Right ventricle myocardium inferior (tissue), 1 donor: Measurements from ENCODE around the gene CSRP1. TPM values are rescaled to one million over a fixed set of nuclear protein-coding genes. Genes with fewer than 3 reads are reported as not detected.

ENCODE experiments used
- ATAC-seq: fragments of 200-7000 bp; cut with Tn5 transposase; one replicate; pipeline ENCODE4 v1.9.1; 2020; ENCODE audit warnings: mild to moderate bottlenecking, moderate library complexity
- DNase-seq: peaks from one replicate; pipeline ENCODE4 v3.0.0; 2021; ENCODE audit errors: missing footprints
- intact Hi-C: fragments of 100-400 bp; cut with DNase I; formaldehyde crosslinking; loops from one replicate; pipeline ENCODE4 v1.11.0; 2022
- total RNA-seq: library from RNA; stranded (reverse); fragmentation: NEBNext Ultra II Directional; extraction: Animal tissue kit (Norgen Biotek cat#: 25700); gene quantifications from one replicate; pipeline ENCODE4 v1.2.1, GENCODE V29; 2021
- donor health status: DM: no; HTN: yes; CAD: no; lungs with severe emphysema.

Gene CSRP1
- total RNA-seq, 1 donor from 2014 or later = 64.6 TPM

DNA sequence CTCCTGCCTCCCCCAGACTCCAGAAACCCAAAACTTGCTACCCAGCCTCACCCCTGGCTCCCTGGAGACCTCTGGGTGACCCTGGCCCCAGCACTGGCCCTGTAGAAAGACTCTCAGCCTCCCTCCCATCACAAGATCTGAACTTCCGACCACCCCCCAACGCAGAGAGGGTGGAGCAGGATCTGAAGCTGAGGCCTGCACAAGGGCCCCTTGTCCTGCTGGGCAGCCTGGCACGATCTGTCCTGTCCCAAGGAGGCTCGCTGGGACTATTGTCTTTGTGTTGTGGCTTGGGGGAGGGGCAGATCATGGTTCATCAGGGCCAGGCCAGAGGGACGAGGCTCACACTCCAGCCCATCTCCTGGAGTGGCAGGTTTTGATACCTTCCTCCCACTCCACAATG lies 57.9 kb downstream of the CSRP1 start:
- ATAC-seq (no peak), DNase-seq (no peak)
- intact Hi-C loops = loop anchor here (1.0 to 2.0 kb wide), 3 partner anchors 20 to 64 kb away; partner anchors contain the start of gene PHLDA3

GRCh38 chr1:201447903-201448871 lies 58.7 kb downstream of the CSRP1 start:
- ATAC-seq = peak; percentile 91
- intact Hi-C loops = loop anchor here (1.0 to 2.0 kb wide), 3 partner anchors 21 to 65 kb away; partner anchors contain the start of gene PHLDA3

GRCh38 chr1:201445310-201445709 lies 61.6 kb downstream of the CSRP1 start:
- DNase-seq (no peak), ATAC-seq (no peak)
- intact Hi-C loops = no loop called here

More at GRCh38 chr1:201447903-201448871, 58.7 kb downstream of the CSRP1 start:
- DNase-seq = peak; percentile 86

DNA sequence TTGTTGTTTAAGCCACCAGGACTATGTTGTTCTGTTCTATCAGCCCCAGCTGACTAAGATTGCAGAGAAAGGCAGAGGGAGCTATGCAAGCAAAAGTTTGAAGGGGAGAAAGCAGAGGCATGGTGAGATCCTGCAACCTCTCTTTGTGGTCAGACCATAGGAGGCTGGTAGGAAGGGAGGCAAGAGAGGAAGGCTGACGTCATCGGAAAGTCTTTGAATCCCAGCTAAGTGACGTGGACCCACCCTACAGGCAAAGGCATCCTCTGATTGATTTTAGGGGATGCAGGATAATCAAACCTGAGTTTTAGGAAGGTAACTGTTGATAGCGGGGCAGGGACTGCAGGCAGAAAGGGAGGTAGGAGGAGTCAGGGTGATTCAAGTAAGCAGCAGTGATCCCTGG lies 62.1 kb downstream of the CSRP1 start:
- intact Hi-C loops = no loop called here

GRCh38 chr1:201443747-201444146 lies 63.2 kb downstream of the CSRP1 start:
- no peak for DNase-seq
- no peak for ATAC-seq
- intact Hi-C loops = no loop called here

More for the DNA sequence above, 62.1 kb downstream of the CSRP1 start:
- DNase-seq (no peak), ATAC-seq (no peak)

GRCh38 chr1:201436969-201437368 lies 70.0 kb downstream of the CSRP1 start:
- DNase-seq (no peak), ATAC-seq (no peak)
- intact Hi-C loops = no loop called here

DNA sequence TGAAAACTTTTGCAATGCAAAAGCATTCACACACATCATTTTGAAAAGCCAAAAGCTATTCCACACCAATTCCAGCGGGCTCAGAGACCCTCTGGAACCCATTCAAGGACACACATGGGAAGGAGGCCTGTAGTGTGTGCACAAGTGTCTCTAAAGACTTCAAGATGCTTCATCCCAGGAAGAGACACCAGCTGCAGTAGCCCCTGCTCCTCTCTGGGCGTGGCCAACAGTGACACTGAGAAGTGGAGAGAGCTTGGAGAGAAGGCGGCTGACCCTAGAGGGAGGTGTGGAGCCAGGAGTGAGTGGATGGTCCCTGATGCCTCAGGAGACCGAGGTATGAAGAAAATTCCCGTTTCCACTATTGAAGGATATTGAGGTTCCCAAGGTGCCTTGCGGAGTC lies 70.5 kb downstream of the CSRP1 start:
- DNase-seq (no peak), ATAC-seq (no peak)
- intact Hi-C loops = no loop called here

- ATAC-seq = no peak
- intact Hi-C loops = loop anchor here (2.0 kb wide), 1 partner anchor 49 kb away; no protein-coding TSS in a partner anchor
- no peak for DNase-seq
Measured at GRCh38 chr1:201434266-201434665, 72.7 kb downstream of the CSRP1 start.

DNA sequence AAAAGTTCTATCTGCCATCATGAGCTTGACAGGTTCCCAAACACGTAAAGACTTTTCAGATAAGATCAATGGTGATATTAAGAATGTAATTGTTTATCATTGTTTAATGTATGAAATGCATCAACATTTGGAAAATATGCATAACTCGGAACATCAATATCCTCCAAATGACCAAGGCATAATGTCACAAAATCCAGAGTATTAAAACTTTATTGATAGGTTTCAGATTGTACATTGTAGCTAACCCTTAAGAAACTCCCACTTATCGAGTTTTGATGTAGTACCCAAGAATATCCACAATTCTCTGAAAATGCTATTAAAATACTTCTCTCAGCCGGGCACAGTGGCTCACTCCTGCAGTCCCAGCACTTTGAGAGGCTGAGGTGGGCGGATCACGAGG lies 73.3 kb downstream of the CSRP1 start:
- DNase-seq (no peak), ATAC-seq (no peak)
- intact Hi-C loops = loop anchor here (2.0 kb wide), 1 partner anchor 49 kb away; no protein-coding TSS in a partner anchor

Other genes starting within 250 kb of the CSRP1 start
- 0.16 TPM for gene PKP1, start 223.6 kb downstream of the CSRP1 start, total RNA-seq
- 9,445 TPM for gene TNNT2, start 129.4 kb downstream of the CSRP1 start, total RNA-seq
- 2.4 TPM for gene LAD1, start 107.8 kb downstream of the CSRP1 start, total RNA-seq
- gene TNNI1, start 85.4 kb downstream of the CSRP1 start, total RNA-seq = 1.4 TPM
- 24.3 TPM for gene PHLDA3, start 37.9 kb downstream of the CSRP1 start, total RNA-seq
- 69.0 TPM for gene NAV1, start 32.0 kb upstream of the CSRP1 start, total RNA-seq